Measurements from ENCODE around the gene NTM. TPM values are rescaled to one million over a fixed set of nuclear protein-coding genes. Genes with fewer than 3 reads are reported as not detected.
"Not testable (repeated sequence)": the region's sequence is repeated elsewhere in the genome, so short reads cannot be mapped to it uniquely, and the experiment has no call there.

NTM gene
- total RNA-seq: not detected

DNA sequence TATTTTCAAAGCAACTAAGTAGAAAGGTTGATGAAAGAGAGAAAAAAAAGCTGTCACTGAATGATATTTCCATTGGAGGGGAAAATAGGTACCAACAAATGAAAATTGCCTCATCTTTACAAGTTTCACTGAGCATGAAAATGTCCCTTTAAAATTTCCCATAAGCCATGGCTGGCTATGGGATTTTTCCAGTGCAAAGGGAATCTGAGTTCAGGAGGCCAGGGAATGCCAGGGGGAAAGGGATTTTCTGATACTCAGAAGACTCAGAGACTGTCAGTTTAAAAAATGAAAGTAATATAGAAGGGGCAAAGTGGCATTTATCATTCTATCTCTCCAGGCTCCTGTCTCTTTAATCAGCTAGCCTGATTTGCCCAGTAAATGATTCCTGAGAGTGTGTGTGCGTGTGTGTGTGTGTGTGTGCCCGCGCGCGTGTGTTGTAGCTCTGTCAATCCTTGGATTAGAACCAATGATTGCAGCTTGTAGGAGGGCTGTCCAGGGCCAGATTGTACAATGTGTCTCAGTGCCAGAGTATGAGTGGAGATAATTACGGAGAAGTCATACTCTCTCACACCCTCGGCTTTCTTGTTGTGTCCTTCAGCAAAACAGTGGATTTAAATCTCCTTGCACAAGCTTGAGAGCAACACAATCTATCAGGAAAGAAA lies at the start of gene NTM:
NTM (plus strand) TSS at position 526 of the 662 bp plus-strand sequence.
- Mint-ChIP-seq H3K36me3 (no peaks in the 10 kb centered on the region), H3K4me1 (no peaks in the 10 kb centered on the region), H3K27me3 (no peaks in the 10 kb centered on the region), H3K4me3 (no peak within 1 kb of the TSS), H3K27ac (no peak within 1 kb of the TSS), H3K9me3 (no peaks in the 10 kb centered on the region)
- POLR2A ChIA-PET: no interaction called here
- no peak for DNase-seq
- no peak for ATAC-seq (ENCODE audit: low read depth)

- Mint-ChIP-seq H3K36me3 (no peaks in the 10 kb centered on the region), H3K4me3 (no peak overlapping the region), H3K4me1 (no peaks in the 10 kb centered on the region), H3K27ac (no peak overlapping the region), H3K9me3 (peaks cover 3% of the 10 kb centered on the region), H3K27me3 (no peaks in the 10 kb centered on the region)
- ATAC-seq (ENCODE audit: low read depth) (no peak), DNase-seq (no peak)
- POLR2A ChIA-PET: no interaction called here
These were observed 45.4 kb upstream of the NTM start for GRCh38 chr11:131324921-131325570.

DNA sequence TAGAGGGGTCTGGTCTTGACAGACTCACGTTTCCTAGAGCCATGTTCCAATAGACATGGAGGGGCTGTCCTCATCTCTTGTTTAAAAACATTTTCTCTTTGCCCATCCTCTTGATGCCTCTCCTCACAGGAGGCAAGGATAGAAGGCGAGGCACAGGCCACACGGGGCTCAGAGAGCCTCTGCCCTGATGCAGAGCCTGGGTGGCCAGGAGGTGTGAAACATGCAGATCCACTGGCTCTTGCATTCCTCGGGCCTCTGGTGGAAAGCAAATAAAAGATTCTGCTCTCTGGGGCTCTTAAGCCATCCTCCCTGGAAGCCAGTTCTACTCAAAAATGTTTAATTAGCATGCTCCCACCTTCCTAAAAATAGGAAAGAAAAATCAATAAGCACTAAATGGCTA lies 43.6 kb upstream of the NTM start:
- no peaks in the 10 kb centered on the region for H3K36me3 Mint-ChIP-seq
- no peak overlapping the region for H3K4me3 Mint-ChIP-seq
- no peaks in the 10 kb centered on the region for H3K4me1 Mint-ChIP-seq
- POLR2A ChIA-PET: no interaction called here
- DNase-seq: no peak
- H3K27me3 Mint-ChIP-seq: no peaks in the 10 kb centered on the region
- ATAC-seq (ENCODE audit: low read depth): no peak
- peaks cover 3% of the 10 kb centered on the region for H3K9me3 Mint-ChIP-seq
- H3K27ac Mint-ChIP-seq: no peak overlapping the region

GRCh38 chr11:131327421-131327820 lies 43.0 kb upstream of the NTM start:
- ATAC-seq (ENCODE audit: low read depth) (no peak), DNase-seq (no peak)
- no peaks in the 10 kb centered on the region for H3K27me3 Mint-ChIP-seq
- POLR2A ChIA-PET: no interaction called here
- H3K4me3 Mint-ChIP-seq: no peak overlapping the region
- H3K4me1 Mint-ChIP-seq: no peaks in the 10 kb centered on the region
- no peaks in the 10 kb centered on the region for H3K36me3 Mint-ChIP-seq
- no peak overlapping the region for H3K27ac Mint-ChIP-seq
- H3K9me3 Mint-ChIP-seq: peaks cover 3% of the 10 kb centered on the region

DNA sequence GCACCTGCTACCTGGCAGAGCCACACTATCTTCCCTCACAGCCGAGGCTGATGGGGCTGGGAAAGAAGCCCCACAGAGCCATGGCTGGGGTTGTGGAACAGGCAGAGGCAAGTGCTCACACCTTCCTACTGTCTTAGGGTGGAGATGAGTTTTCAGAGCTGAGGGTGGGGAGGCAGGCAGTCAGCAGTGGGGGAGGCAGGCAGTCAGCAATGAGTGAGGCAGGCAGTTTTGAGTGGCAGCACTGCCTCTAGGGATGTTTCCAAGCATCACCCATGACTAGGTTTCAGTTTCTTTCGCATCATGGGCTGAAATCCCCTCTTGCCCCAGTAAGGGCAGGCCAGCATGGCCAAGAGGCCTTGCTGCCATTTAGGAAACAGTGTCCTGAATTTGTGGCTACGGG lies 41.6 kb upstream of the NTM start:
- ATAC-seq (ENCODE audit: low read depth) (no peak), DNase-seq (no peak)
- Mint-ChIP-seq H3K4me1 (no peaks in the 10 kb centered on the region), H3K27me3 (no peaks in the 10 kb centered on the region), H3K4me3 (no peak overlapping the region), H3K36me3 (no peaks in the 10 kb centered on the region), H3K9me3 (peaks cover 4% of the 10 kb centered on the region), H3K27ac (no peak overlapping the region)
- POLR2A ChIA-PET: no interaction called here

DNA sequence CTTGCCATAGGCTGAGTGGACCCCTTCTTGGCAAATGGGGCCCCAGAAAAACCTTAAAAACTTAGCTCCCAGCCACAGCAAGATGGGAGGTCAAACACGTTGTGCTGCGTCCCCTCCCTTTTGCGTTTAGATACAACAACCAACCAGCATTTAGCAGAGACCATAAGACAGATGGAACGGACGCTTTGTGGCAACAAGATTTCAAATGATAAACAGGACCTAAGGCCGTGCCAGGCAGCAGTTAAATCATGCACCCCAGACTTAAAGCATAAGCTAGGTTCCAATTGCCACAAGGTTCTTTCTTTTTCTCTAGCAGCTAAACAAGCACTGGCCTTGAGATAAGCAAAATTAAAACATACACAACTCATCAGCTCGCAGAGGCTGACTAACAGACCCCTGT lies 39.4 kb upstream of the NTM start:
- ATAC-seq (ENCODE audit: low read depth) (no peak), DNase-seq (no peak)
- peaks cover 4% of the 10 kb centered on the region for H3K9me3 Mint-ChIP-seq
- H3K4me1 Mint-ChIP-seq: no peaks in the 10 kb centered on the region
- no peak overlapping the region for H3K4me3 Mint-ChIP-seq
- no peaks in the 10 kb centered on the region for H3K36me3 Mint-ChIP-seq
- no peak overlapping the region for H3K27ac Mint-ChIP-seq
- no peaks in the 10 kb centered on the region for H3K27me3 Mint-ChIP-seq
- POLR2A ChIA-PET: no interaction called here

DNA sequence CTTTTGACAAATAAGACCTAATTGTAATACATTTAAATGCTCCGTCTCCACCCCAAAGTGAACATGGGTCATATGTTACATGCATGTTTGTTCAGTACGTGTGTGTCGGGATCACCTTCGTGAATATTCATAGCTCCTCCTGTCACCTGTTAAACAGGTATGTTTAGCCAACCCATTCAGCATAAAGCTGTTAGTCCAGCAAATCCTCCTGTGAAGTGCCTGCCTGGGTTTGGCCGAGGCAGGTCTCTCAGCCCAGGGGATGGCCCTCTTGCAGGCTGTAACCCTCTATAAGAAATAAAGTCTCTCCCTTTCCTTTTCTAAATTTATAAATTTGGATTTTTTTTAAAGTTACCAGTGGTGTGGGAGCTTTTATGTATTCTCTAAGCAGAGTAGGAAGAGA lies 38.9 kb upstream of the NTM start:
- Mint-ChIP-seq H3K27ac (no peak overlapping the region), H3K4me1 (no peaks in the 10 kb centered on the region), H3K36me3 (no peaks in the 10 kb centered on the region), H3K4me3 (no peak overlapping the region), H3K27me3 (no peaks in the 10 kb centered on the region), H3K9me3 (peaks cover 4% of the 10 kb centered on the region)
- no peak for DNase-seq
- POLR2A ChIA-PET: no interaction called here
- ATAC-seq (ENCODE audit: low read depth): no peak

DNA sequence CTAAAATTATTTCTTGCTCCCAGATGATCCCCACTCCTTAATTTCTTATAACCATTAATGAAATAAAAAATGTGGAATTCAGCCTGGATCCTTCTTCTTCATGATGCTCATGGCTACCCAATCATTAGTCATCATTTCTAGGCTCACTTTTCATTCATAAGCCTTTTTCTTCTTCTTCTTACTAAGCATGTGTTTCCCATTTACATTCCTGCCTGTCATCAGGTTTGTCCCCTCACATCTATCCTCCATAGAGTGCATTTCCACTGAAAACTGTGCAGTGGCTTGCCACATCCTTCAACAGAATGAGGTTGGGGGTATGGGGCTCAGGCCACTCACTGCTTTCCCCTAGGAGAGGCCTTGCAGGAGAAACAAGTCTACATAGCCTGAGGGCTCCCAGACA lies 35.8 kb upstream of the NTM start:
- Mint-ChIP-seq H3K4me3 (no peak overlapping the region), H3K9me3 (peaks cover 2% of the 10 kb centered on the region), H3K4me1 (no peaks in the 10 kb centered on the region), H3K27ac (no peak overlapping the region), H3K27me3 (no peaks in the 10 kb centered on the region), H3K36me3 (no peaks in the 10 kb centered on the region)
- POLR2A ChIA-PET: no interaction called here
- ATAC-seq (ENCODE audit: low read depth) (no peak), DNase-seq (no peak)

- ATAC-seq (ENCODE audit: low read depth); H3K27me3 Mint-ChIP-seq; H3K36me3 Mint-ChIP-seq; POLR2A ChIA-PET; H3K4me3 Mint-ChIP-seq; H3K27ac Mint-ChIP-seq; H3K9me3 Mint-ChIP-seq; DNase-seq; H3K4me1 Mint-ChIP-seq: not testable (repeated sequence)
These were observed 28.5 kb upstream of the NTM start for GRCh38 chr11:131341900-131342299.

GRCh38 chr11:131342442-131342841 lies 28.0 kb upstream of the NTM start:
- H3K4me1 Mint-ChIP-seq; H3K9me3 Mint-ChIP-seq; H3K27me3 Mint-ChIP-seq; DNase-seq; H3K36me3 Mint-ChIP-seq; ATAC-seq (ENCODE audit: low read depth); H3K27ac Mint-ChIP-seq; POLR2A ChIA-PET; H3K4me3 Mint-ChIP-seq: not testable (repeated sequence)

- DNase-seq (no peak), ATAC-seq (ENCODE audit: low read depth) (no peak)
- Mint-ChIP-seq H3K4me1 (no peaks in the 10 kb centered on the region), H3K4me3 (no peak overlapping the region), H3K27ac (no peak overlapping the region), H3K36me3 (no peaks in the 10 kb centered on the region), H3K27me3 (no peaks in the 10 kb centered on the region), H3K9me3 (peaks cover 2% of the 10 kb centered on the region)
- POLR2A ChIA-PET: no interaction called here
These were observed 25.0 kb upstream of the NTM start for GRCh38 chr11:131345406-131345805.

DNA sequence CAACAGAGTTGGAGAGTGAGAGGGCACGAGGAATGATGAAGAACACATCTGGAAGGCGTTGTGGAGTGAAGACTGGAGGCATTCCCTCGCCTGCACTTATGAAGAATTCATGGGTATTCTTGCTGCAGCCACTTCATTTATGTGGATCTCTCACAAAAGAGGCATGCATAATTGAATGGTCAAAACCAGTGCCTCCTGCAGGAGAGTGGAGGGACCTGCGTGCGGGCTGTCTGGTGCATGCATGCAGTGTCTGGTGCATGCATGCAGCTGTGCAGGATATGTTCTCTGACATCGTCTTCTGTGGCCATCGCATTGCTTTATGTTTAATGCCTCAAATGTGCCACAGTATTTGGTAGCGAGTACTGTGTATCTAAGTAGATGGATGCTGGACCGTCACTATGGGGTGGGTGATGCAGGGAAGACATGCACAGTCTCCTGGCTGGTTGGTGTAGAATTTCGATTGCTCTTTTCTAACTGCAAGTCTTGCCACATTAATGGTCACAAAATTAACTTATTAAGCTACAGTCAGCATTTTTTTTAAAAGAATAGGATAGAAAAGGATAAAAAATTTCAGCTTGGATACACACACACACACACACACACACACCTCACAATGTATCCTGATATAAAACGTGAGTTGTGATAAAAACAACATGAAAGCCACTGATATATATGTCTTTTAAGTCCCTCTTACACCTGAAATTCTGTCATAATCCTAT lies 20.9 kb upstream of the NTM start:
- POLR2A ChIA-PET: no interaction called here
- Mint-ChIP-seq H3K4me3 (no peak overlapping the region), H3K36me3 (no peaks in the 10 kb centered on the region), H3K27me3 (no peaks in the 10 kb centered on the region), H3K27ac (no peak overlapping the region), H3K4me1 (no peaks in the 10 kb centered on the region), H3K9me3 (peaks cover 3% of the 10 kb centered on the region)
- no peak for DNase-seq
- no peak for ATAC-seq (ENCODE audit: low read depth)

GRCh38 chr11:131350872-131351271 lies 19.5 kb upstream of the NTM start:
- H3K4me1 Mint-ChIP-seq: no peaks in the 10 kb centered on the region
- peaks cover 3% of the 10 kb centered on the region for H3K9me3 Mint-ChIP-seq
- DNase-seq (no peak), ATAC-seq (ENCODE audit: low read depth) (no peak)
- no peaks in the 10 kb centered on the region for H3K36me3 Mint-ChIP-seq
- no peak overlapping the region for H3K27ac Mint-ChIP-seq
- H3K4me3 Mint-ChIP-seq: no peak overlapping the region
- POLR2A ChIA-PET: no interaction called here
- no peaks in the 10 kb centered on the region for H3K27me3 Mint-ChIP-seq

- DNase-seq: no peak
- Mint-ChIP-seq H3K27me3 (no peaks in the 10 kb centered on the region), H3K4me3 (no peak overlapping the region), H3K9me3 (peaks cover 3% of the 10 kb centered on the region), H3K36me3 (no peaks in the 10 kb centered on the region), H3K4me1 (no peaks in the 10 kb centered on the region), H3K27ac (no peak overlapping the region)
- ATAC-seq (ENCODE audit: low read depth): no peak
- POLR2A ChIA-PET: no interaction called here
These were observed 18.6 kb upstream of the NTM start for GRCh38 chr11:131351848-131352247.
